Panc1 (cell line): ENCODE data around the gene TNFRSF25.

Experiments used
- CTCF ChIP-seq: fragments of 450-650 bp; IDR thresholded peaks from 2 replicates; pipeline ENCODE4 v1.5.1; 2017; ENCODE audit warnings: mild to moderate bottlenecking
- POLR2AphosphoS5 ChIP-seq: IDR thresholded peaks from 2 replicates; pipeline ENCODE4 v1.6.1; 2012; ENCODE audit warnings: mild to moderate bottlenecking, low read depth, low read length, moderate library complexity
- REST ChIP-seq, 2 experiments: IDR thresholded peaks; 2 replicates each; pipeline ENCODE4 v1.6.1; 2011 to 2012; ENCODE audit warnings: low read depth in 2 of 2, control low read depth in 1 of 2, low read length in 1 of 2, mild to moderate bottlenecking in 1 of 2, moderate library complexity in 1 of 2; ENCODE audit not compliant: insufficient read depth in 1 of 2

- no peak for TF ChIP-seq POLR2AphosphoS5
- TF ChIP-seq CTCF = no peak
- no peak for TF ChIP-seq REST (IDR thresholded peaks at IDR 0.05; ENCODE audit: insufficient read depth in 1 of 2, low read depth in 2 of 2, low read length in 1 of 2)
Observed at GRCh38 chr1:6467744-6468688, 2.0 kb upstream of the TNFRSF25 start.
